Breast epithelium (tissue), 4 donors: ENCODE measurements around the gene THPO. TPM values are rescaled to one million over a fixed set of nuclear protein-coding genes. Genes with fewer than 3 reads are reported as not detected.

Experiments used
- DNase-seq, 2 donors: peaks; one replicate each; pipeline ENCODE4 v3.0.0-alpha.2; 2019; ENCODE audit warnings: low spot score in 2 of 2
- H3K27ac ChIP-seq, 2 donors: fragments of 200-600 bp; sonication (generic) in 1 of 2; one replicate each; pipeline ENCODE4 v1.5.1; 2016 to 2019; ENCODE audit warnings: mild to moderate bottlenecking in 1 of 2
- H3K27me3 ChIP-seq, 2 donors: fragments of 200-600 bp; sonication (generic) in 1 of 2; one replicate each; pipeline versions ENCODE4 v1.5.1 to v1.6.0; 2017 to 2019; ENCODE audit warnings: control low read depth in 1 of 2, mild to moderate bottlenecking in 1 of 2
- H3K36me3 ChIP-seq: fragments of 200-600 bp; one replicate; pipeline ENCODE4 v1.5.1; 2019
- H3K4me1 ChIP-seq, 2 donors: fragments of 200-600 bp; sonication (generic); one replicate each; pipeline ENCODE4 v1.5.1; 2016 to 2019; ENCODE audit warnings: control low read depth in 1 of 2
- H3K4me3 ChIP-seq, 3 donors: fragments of 200-600 bp; sonication (generic); 1 replicate in 2 of 3; 2 replicates in 1 of 3; pipeline ENCODE4 v1.5.1; 2016 to 2019; ENCODE audit warnings: mild to moderate bottlenecking in 3 of 3, moderate library complexity in 2 of 3
- H3K9me3 ChIP-seq, 2 donors: fragments of 200-600 bp; sonication (generic) in 1 of 2; one replicate each; pipeline ENCODE4 v1.5.1; 2016 to 2019; ENCODE audit warnings: control low read depth in 1 of 2
- CTCF ChIP-seq, 3 donors: fragments of 450-650 bp; IDR thresholded peaks; one replicate each; pipeline ENCODE4 v1.5.1; 2016 to 2017; ENCODE audit warnings: antibody characterized with exemption in 3 of 3, mild to moderate bottlenecking in 3 of 3, moderate library complexity in 3 of 3
- POLR2A ChIP-seq: fragments of 450-650 bp; IDR thresholded peaks from one replicate; pipeline ENCODE4 v1.6.1; 2016; ENCODE audit warnings: antibody characterized with exemption, mild to moderate bottlenecking, moderate library complexity
- POLR2AphosphoS5 ChIP-seq, 3 donors: sonication (generic); formaldehyde crosslinking; IDR thresholded peaks; one replicate each; pipeline ENCODE4 v1.6.1; 2017; ENCODE audit warnings: antibody characterized with exemption in 3 of 3
- intact Hi-C: fragments of 100-400 bp; cut with DNase I; formaldehyde crosslinking; loops from one replicate; pipeline ENCODE4 v1.15.1; 2023; ENCODE audit warnings: low total_unique reads
- total RNA-seq, 3 donors: library from RNA; depleted of rRNA; stranded (reverse); fragments of >200 nt; gene quantifications; one replicate each; pipeline ENCODE4 v1.1.0, GENCODE V29; 2016

The THPO gene
- total RNA-seq, 3 donors from 2014 or later = 0.64 to 1.3 (median 0.73) TPM

- Histone ChIP-seq H3K4me1 (no peaks in the 10 kb centered on the region), H3K9me3 (no peaks in the 10 kb centered on the region), H3K4me3 (peak within 1 kb of the TSS; percentile 47 to 81 (median 57)), H3K27ac (peak within 1 kb of the TSS; percentile 72 to 89), H3K36me3 (no peaks in the 10 kb centered on the region), H3K27me3 (no peaks in the 10 kb centered on the region)
- no peak for DNase-seq
- intact Hi-C loops = loop anchor here (10.0 kb wide), 1 partner anchor 1255 kb away; no protein-coding TSS in a partner anchor
- TF ChIP-seq CTCF (IDR thresholded peaks at IDR 0.05) (no peak), POLR2A (no peak), POLR2AphosphoS5 (IDR thresholded peaks at IDR 0.05) (no peak)
Observed at GRCh38 chr3:184379358-184380184, 1.6 kb upstream of the THPO start, which contains the start of gene CHRD. Gene CHRD (plus strand): TSS chr3:184380054. CDS start chr3:184380319, 265 bp downstream.

DNA sequence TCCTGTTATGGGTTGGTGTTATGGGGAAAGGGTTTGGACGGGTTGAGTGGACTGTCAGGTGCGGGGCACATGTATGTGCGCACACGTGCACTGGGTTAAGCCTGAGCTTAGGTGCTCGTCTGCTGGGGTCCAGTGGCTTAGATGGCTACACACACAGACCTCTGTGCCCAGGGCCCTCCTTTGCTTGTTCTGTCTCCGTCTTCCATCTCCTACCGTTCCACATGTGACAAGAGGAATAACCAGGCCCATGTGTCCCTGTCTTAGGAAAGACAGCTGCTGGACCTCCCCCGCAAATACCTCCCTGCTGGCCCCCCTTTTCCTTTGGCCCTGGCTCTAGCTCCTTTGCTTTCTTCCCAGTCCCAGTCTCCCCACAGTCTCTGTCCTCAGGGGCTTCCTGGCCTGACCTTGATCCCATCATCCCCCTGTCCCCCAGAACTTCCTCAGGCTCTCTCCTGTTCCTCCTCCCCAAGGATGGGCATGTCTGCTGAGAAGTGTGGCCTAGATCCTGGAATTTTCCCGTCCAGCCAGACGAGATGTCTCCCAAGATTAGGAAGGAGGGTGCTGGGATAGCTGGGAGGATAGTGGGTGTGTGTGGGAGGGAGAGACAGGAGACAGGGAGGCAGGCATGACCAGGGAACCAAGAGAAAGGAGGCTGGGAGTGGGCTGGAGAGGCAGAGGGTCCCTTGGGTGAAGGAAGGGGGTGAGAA lies 797 bp upstream of the THPO start:
- intact Hi-C loops = loop anchor here (10.0 kb wide), 1 partner anchor 1254 kb away; no protein-coding TSS in a partner anchor
- H3K27me3 ChIP-seq = no peaks in the 10 kb centered on the region
- peak overlapping the region; percentile 72 to 89 for H3K27ac ChIP-seq
- TF ChIP-seq POLR2A (no peak), POLR2AphosphoS5 (IDR thresholded peaks at IDR 0.05) (no peak), CTCF (IDR thresholded peaks at IDR 0.05) (no peak)
- no peaks in the 10 kb centered on the region for H3K4me1 ChIP-seq
- no peaks in the 10 kb centered on the region for H3K9me3 ChIP-seq
- H3K36me3 ChIP-seq = no peaks in the 10 kb centered on the region
- DNase-seq = no peak
- peak overlapping the region in 2 of 3 donors; percentile 57 to 81 for H3K4me3 ChIP-seq

- Histone ChIP-seq H3K27ac (peak overlapping the region in 1 of 2 donors; percentile 89), H3K9me3 (no peaks in the 10 kb centered on the region), H3K4me1 (no peaks in the 10 kb centered on the region), H3K36me3 (no peaks in the 10 kb centered on the region), H3K4me3 (no peak overlapping the region), H3K27me3 (no peaks in the 10 kb centered on the region)
- intact Hi-C loops = loop anchor here (10.0 kb wide), 1 partner anchor 1253 kb away; no protein-coding TSS in a partner anchor
- TF ChIP-seq CTCF (IDR thresholded peaks at IDR 0.05) = no peak
- TF ChIP-seq POLR2A = no peak
- TF ChIP-seq POLR2AphosphoS5 (IDR thresholded peaks at IDR 0.05) = no peak
- DNase-seq = no peak
Observed at GRCh38 chr3:184377374-184377773, 633 bp downstream of the THPO start.

DNA sequence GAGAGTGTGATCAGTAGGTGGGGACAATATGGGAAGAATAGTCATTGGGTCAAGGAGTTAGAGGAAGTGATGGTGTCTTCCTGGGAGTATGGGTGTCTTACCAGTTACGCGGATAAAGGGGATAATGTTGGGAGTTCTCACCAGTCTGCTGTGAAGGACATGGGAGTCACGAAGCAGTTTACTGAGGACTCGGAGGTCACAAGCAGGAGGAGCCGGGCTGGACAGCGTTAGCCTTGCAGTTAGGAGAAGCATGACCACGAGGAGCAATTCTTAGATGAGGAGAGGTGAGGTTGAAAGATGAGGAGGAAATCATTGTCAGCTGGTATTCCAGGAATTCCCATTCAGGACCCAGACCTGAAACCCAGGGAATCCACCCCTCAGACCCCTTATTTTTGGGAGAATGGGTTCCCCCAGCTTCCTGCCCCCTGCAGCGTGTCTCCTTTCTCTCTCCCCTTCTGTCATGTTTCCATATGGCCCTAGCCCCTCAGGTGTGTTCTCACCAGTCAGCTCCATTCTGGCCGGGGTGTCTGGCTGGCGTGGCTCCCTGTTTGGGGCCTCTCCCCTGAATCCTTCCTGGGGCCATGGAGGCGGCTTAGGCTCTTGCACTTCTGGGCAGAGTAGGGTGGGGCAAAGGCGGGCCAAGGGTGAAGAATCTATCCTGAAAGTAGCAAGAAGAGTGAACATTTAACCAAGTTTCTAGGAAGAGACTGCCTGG lies 2.1 kb downstream of the THPO start:
- Histone ChIP-seq H3K27ac (no peak overlapping the region), H3K27me3 (no peaks in the 10 kb centered on the region), H3K9me3 (no peaks in the 10 kb centered on the region), H3K36me3 (no peaks in the 10 kb centered on the region), H3K4me1 (no peaks in the 10 kb centered on the region), H3K4me3 (no peak overlapping the region)
- no peak for TF ChIP-seq POLR2AphosphoS5 (IDR thresholded peaks at IDR 0.05)
- no peak for TF ChIP-seq POLR2A
- TF ChIP-seq CTCF (IDR thresholded peaks at IDR 0.05) = no peak
- intact Hi-C loops = loop anchor here (10.0 kb wide), 1 partner anchor 1251 kb away; no protein-coding TSS in a partner anchor
- DNase-seq = no peak
